Ovary (tissue), 9 donors: Measurements from ENCODE around the gene SUGP1. TPM values are rescaled to one million over a fixed set of nuclear protein-coding genes. Genes with fewer than 3 reads are reported as not detected.
"Not testable (repeated sequence)": the region's sequence is repeated elsewhere in the genome, so short reads cannot be mapped to it uniquely, and the experiment has no call there.

Experiments used
- DNase-seq, 5 donors: peaks; one replicate each; pipeline ENCODE4 v3.0.0-alpha.2; 2019 to 2020
- H3K27ac ChIP-seq, 2 donors: fragments of 200-600 bp; one replicate each; pipeline versions ENCODE4 v1.5.1 to v1.8.0; 2019 to 2022
- H3K27me3 ChIP-seq: fragments of 200-600 bp; one replicate; pipeline ENCODE4 v1.8.0; 2022
- H3K36me3 ChIP-seq: fragments of 200-600 bp; sonication (generic); one replicate; pipeline ENCODE4 v1.5.1; 2019
- H3K4me1 ChIP-seq: one replicate; pipeline ENCODE4 v1.8.1; 2013; ENCODE audit warnings: mild to moderate bottlenecking, moderate library complexity; ENCODE audit not compliant: insufficient read depth
- H3K4me3 ChIP-seq: fragments of 200-600 bp; sonication (generic); one replicate; pipeline ENCODE4 v1.5.1; 2017
- H3K9me3 ChIP-seq, 2 donors: fragments of 200-600 bp in 1 of 2; sonication (generic) in 1 of 2; one replicate each; pipeline versions ENCODE4 v1.5.1 to v1.8.1; 2013 to 2019; ENCODE audit warnings: mild to moderate bottlenecking in 1 of 2, moderate library complexity in 1 of 2
- CTCF ChIP-seq, 3 donors: fragments of 450-650 bp in 2 of 3; fragments of 200-600 bp in 1 of 3; IDR thresholded peaks; one replicate each; pipeline versions ENCODE4 v1.5.1 to v1.8.0; 2016 to 2022; ENCODE audit warnings: antibody characterized with exemption in 3 of 3, mild to moderate bottlenecking in 1 of 3
- EP300 ChIP-seq: sonication (generic); formaldehyde crosslinking; IDR thresholded peaks from one replicate; pipeline ENCODE4 v1.6.1; 2017; ENCODE audit warnings: antibody characterized with exemption
- POLR2A ChIP-seq: fragments of 450-650 bp; IDR thresholded peaks from one replicate; pipeline ENCODE4 v1.6.1; 2017; ENCODE audit warnings: antibody characterized with exemption, mild to moderate bottlenecking, moderate library complexity
- WGBS, 3 donors: extraction: QIAGEN DNeasy Blood & Tissue Kit in 1 of 3; methylation state at CpG; one replicate each; pipeline versions ENCODE4 v1.1.5 to v1.1.7; 2013 to 2017; 5-methylcytosine and 5-hydroxymethylcytosine counted together
- intact Hi-C, 4 donors: fragments of 100-400 bp; cut with DNase I; formaldehyde crosslinking; loops; one replicate each; pipeline versions ENCODE4 v1.11.0 to v1.15.1; 2022 to 2023
- polyA plus RNA-seq, 2 donors: library from polyadenylated mRNA; stranded (reverse); fragments of 200-250 nt in 1 of 2; fragments of 350-450 nt in 1 of 2; fragmentation: Illumina TruSeq in 1 of 2; extraction: RNeasy Lipid Tissue Mini Kit (QIAGEN cat#74804) in 1 of 2; gene quantifications; one replicate each; pipeline ENCODE4 v1.2.3, GENCODE V29; 2013 to 2014
- total RNA-seq, 7 donors: library from RNA; depleted of rRNA in 2 of 7; stranded (reverse); fragments of >200 nt in 2 of 7; fragmentation: NEBNext Ultra II Directional in 3 of 7; extraction: Animal tissue kit (Norgen Biotek cat#: 25700) in 3 of 7; gene quantifications; one replicate each; pipeline versions ENCODE4 v1.1.0 to v1.2.4, GENCODE V29; 2016 to 2023
- donor health status: DM: no; HTN: no; CAD: no; lungs with moderate emphysema.
- donor health status: DM: no; HTN: no; CAD: no.
- donor health status: Bipolar disorder and iron deficiency.
- donor health status: DM: yes; HTN: yes; CAD: no.
- donor health status: DM: no; HTN: no; CAD: no.
- donor health status: DM: yes; HTN: yes; CAD: no.

SUGP1 gene
- total and polyA plus RNA-seq, 9 donors = 14.7 to 42.9 (median 36.6) TPM

- TF ChIP-seq POLR2A = no peak
- no peak for TF ChIP-seq EP300
- no peak for TF ChIP-seq CTCF (IDR thresholded peaks at IDR 0.05)
- Histone ChIP-seq H3K27me3 (no peaks in the 10 kb centered on the region), H3K36me3 (no peaks in the 10 kb centered on the region), H3K27ac (no peak overlapping the region), H3K4me3 (no peak overlapping the region), H3K4me1 (peaks cover 3% of the 10 kb centered on the region), H3K9me3 (no peaks in the 10 kb centered on the region)
- WGBS, 3 donors = 92 to 95% (median 93%) methylated on average over 41 of the region's 41 CpGs
- no peak for DNase-seq
- intact Hi-C loops = no loop called here
These were observed 61.5 kb downstream of the SUGP1 start for GRCh38 chr19:19258589-19259338.

- Histone ChIP-seq H3K4me1 (peaks cover 3% of the 10 kb centered on the region), H3K4me3 (no peak overlapping the region), H3K36me3 (no peaks in the 10 kb centered on the region), H3K27ac (no peak overlapping the region), H3K9me3 (no peaks in the 10 kb centered on the region), H3K27me3 (no peaks in the 10 kb centered on the region)
- 85 to 91% (median 90%) methylated on average over 72 of the region's 72 CpGs for WGBS, 3 donors
- no peak for TF ChIP-seq CTCF (IDR thresholded peaks at IDR 0.05)
- TF ChIP-seq POLR2A = no peak
- TF ChIP-seq EP300 = no peak
- intact Hi-C loops = no loop called here
- no peak for DNase-seq
These were observed 62.3 kb downstream of the SUGP1 start for GRCh38 chr19:19257836-19258588.

GRCh38 chr19:19257137-19257536 is 63.2 kb downstream of the SUGP1 start:
- Histone ChIP-seq H3K9me3 (no peaks in the 10 kb centered on the region), H3K4me3 (no peak overlapping the region), H3K4me1 (peaks cover 3% of the 10 kb centered on the region), H3K27me3 (no peaks in the 10 kb centered on the region), H3K27ac (no peak overlapping the region), H3K36me3 (no peaks in the 10 kb centered on the region)
- no peak for TF ChIP-seq EP300
- no peak for TF ChIP-seq POLR2A
- 61 to 71% (median 71%) methylated on average over 14 of the region's 14 CpGs for WGBS, 3 donors
- intact Hi-C loops = no loop called here
- DNase-seq = no peak

GRCh38 chr19:19256072-19256969 is 64.0 kb downstream of the SUGP1 start:
- intact Hi-C loops = no loop called here
- WGBS, 3 donors = 44 to 53% (median 51%) methylated on average over 17 of the region's 17 CpGs
- peaks cover 2% of the 10 kb centered on the region for H3K4me1 ChIP-seq
- no peak for DNase-seq
- H3K27ac ChIP-seq = no peak overlapping the region
- no peaks in the 10 kb centered on the region for H3K27me3 ChIP-seq
- H3K4me3 ChIP-seq = no peak overlapping the region
- TF ChIP-seq CTCF (IDR thresholded peaks at IDR 0.05) (no peak), EP300 (no peak), POLR2A (no peak)
- H3K9me3 ChIP-seq = no peaks in the 10 kb centered on the region
- H3K36me3 ChIP-seq = no peaks in the 10 kb centered on the region

GRCh38 chr19:19253409-19253808 is 66.9 kb downstream of the SUGP1 start:
- 82 to 91% (median 88%) methylated on average over 6 of the region's 6 CpGs for WGBS, 3 donors
- H3K27me3 ChIP-seq, H3K4me3 ChIP-seq: not testable (repeated sequence)

More at GRCh38 chr19:19253409-19253808, 66.9 kb downstream of the SUGP1 start:
- H3K4me1 ChIP-seq, DNase-seq, H3K27ac ChIP-seq, H3K36me3 ChIP-seq, H3K9me3 ChIP-seq, intact Hi-C loops: not testable (repeated sequence)
